Omental fat pad (tissue), 4 donors: ENCODE results near the gene POLD4. TPM values are rescaled to one million over a fixed set of nuclear protein-coding genes. Genes with fewer than 3 reads are reported as not detected.
"Not testable (repeated sequence)": the region's sequence is repeated elsewhere in the genome, so short reads cannot be mapped to it uniquely, and the experiment has no call there.

ENCODE experiments used
- ATAC-seq: fragments of 150-250 bp; one replicate; pipeline ENCODE4 v1.9.1; 2016; ENCODE audit warnings: mild to moderate bottlenecking, moderate library complexity; ENCODE audit not compliant: low FRiP score
- DNase-seq: peaks from one replicate; pipeline ENCODE4 v3.0.0-alpha.2; 2019; ENCODE audit warnings: low spot score
- total RNA-seq, 4 donors: library from RNA; depleted of rRNA; stranded (reverse); fragments of >200 nt; gene quantifications; one replicate each; pipeline ENCODE4 v1.1.0, GENCODE V29; 2016
- TF ChIP-seq, protein P1 (sequence below), 3 donors: fragments of 450-650 bp; IDR thresholded peaks; one replicate each; pipeline ENCODE4 v1.5.1; 2016 to 2017; ENCODE audit warnings: antibody characterized with exemption in 3 of 3, mild to moderate bottlenecking in 3 of 3, moderate library complexity in 2 of 3

The POLD4 gene
- total RNA-seq: 100 to 1,000 TPM in 1 of 4 donors, 10 to 100 TPM in 3; 67.5 to 141 (median 81.9) TPM

DNA sequence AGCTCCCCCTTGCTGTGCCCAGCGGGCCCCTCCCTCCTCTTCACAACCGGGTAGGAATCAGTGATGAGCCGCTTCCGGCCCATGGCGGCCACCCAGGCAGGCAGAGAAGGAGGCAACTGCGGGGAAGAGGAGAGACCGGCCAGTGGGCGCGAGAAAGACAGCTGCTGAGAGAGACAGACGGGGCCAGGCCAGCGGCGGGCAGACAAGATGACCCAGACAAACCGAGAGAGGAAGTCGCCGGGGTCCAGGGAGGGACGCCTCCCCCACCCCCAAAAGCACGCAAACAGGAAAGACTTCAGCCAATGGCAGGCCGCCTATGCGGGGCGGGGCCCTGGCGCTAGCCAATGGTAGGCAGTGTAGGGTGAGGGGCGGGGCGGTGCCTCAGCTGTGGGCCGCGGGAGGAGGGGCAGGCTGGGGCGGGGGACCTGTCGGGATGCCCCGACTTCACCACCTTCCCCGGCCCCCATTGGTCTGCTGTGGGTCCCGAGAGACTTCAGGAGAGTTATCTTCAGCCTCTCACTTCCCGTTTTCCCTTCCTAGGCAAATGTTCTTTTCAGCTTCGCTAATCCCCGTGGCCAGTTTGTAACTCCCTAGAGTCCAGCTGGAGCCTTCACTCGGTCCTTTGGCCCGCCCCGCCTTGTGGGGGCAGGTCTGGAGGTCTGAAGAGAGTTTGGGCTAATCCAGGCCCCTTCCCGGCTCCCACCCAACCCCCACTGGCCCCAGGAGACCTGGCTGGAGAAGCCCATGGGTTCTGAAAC is at the start of gene POLD4:
Gene POLD4, minus strand, starts transcription at position 230 of the 758 bp plus-strand sequence. Its CDS starts 147 bp downstream, at position 83.
- TF ChIP-seq, protein P1, sequence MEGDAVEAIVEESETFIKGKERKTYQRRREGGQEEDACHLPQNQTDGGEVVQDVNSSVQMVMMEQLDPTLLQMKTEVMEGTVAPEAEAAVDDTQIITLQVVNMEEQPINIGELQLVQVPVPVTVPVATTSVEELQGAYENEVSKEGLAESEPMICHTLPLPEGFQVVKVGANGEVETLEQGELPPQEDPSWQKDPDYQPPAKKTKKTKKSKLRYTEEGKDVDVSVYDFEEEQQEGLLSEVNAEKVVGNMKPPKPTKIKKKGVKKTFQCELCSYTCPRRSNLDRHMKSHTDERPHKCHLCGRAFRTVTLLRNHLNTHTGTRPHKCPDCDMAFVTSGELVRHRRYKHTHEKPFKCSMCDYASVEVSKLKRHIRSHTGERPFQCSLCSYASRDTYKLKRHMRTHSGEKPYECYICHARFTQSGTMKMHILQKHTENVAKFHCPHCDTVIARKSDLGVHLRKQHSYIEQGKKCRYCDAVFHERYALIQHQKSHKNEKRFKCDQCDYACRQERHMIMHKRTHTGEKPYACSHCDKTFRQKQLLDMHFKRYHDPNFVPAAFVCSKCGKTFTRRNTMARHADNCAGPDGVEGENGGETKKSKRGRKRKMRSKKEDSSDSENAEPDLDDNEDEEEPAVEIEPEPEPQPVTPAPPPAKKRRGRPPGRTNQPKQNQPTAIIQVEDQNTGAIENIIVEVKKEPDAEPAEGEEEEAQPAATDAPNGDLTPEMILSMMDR (IDR thresholded peaks at IDR 0.05): no peak
- ATAC-seq: peak; percentile 78
- peak; percentile 94 for DNase-seq

GRCh38 chr11:67403085-67403484 is 49.7 kb upstream of the POLD4 start:
- not testable (repeated sequence) for ATAC-seq, DNase-seq

DNA sequence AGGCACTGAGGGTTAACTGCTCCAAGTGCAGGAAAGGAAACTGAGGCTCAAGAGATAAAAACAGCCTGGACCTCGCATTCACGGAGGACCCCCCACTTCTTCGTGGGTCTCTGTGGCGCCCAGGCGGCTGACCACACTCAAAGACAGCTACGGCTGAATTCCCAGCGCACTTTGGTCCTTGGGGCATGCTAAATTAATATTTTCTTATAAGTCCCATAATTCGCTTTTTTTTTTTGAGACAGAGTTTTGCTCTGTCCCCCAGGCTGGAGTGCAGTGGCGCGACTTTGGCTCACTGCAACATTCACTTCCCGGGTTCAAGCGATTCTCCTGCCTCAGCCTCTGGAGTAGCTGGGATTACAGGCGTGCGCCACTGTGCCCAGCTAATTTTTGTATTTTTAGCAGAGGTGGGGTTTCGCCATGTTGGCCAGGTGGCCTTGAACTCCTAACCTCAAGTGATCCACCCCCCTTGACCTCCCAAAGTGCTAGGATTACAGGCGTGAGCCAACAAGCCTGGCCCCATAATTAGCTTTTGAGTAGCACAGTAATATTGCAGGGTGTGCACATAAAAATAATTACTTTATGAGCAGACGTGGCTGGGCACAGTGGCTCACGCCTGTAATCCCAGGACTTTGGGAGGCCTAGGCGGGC is 49.0 kb upstream of the POLD4 start:
- not testable (repeated sequence) for DNase-seq, ATAC-seq

GRCh38 chr11:67401495-67402191 is 48.3 kb upstream of the POLD4 start, which contains the start of gene PPP1CA:
PPP1CA (minus strand) TSS chr11:67401858; CDS start chr11:67401782, 76 bp downstream.
- TF ChIP-seq, protein P1 (IDR thresholded peaks at IDR 0.05): no peak
- ATAC-seq (peak; percentile 94), DNase-seq (peak; percentile 73)

DNA sequence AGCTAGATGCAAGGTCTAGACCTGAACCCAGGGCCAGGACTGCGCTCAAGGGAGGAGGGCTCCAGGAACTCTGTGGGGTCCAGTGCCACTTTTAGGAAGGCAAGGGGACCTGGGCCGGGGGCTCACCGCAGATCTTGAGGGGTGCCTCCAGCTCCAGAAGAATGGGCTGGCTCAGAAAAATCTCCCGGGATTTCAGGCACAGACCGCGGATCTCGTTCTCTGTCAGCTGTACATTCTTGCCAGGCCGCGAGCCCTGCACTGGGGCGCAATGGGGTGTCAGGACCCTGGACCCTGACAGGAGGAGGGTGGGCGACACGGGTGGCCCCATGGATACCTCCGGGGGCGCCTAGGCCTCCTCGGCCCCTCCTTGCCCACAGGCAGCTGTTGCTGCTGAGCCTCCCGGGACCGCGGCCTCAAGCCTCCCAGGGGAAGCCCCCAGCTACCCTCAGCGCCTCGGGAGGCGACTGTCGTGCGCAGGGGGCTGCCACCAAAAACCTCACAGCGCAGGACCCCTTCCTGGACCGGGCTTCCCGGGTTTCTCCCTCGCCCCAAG is 47.7 kb upstream of the POLD4 start:
- ATAC-seq (peak; percentile 1), DNase-seq (no peak)
- TF ChIP-seq, protein P1 (IDR thresholded peaks at IDR 0.05): no peak

GRCh38 chr11:67400251-67400941 is 47.0 kb upstream of the POLD4 start:
- TF ChIP-seq, protein P1 (IDR thresholded peaks at IDR 0.05): no peak
- no peak for ATAC-seq
- DNase-seq: no peak

- no peak for DNase-seq
- no peak for ATAC-seq
- TF ChIP-seq, protein P1 (IDR thresholded peaks at IDR 0.05): no peak
These were observed 45.6 kb upstream of the POLD4 start for GRCh38 chr11:67398661-67399563.
